Measurements from ENCODE around the gene UBAC2.
"Not testable (repeated sequence)": the region's sequence is repeated elsewhere in the genome, so short reads cannot be mapped to it uniquely, and the experiment has no call there.

The UBAC2 gene

DNA sequence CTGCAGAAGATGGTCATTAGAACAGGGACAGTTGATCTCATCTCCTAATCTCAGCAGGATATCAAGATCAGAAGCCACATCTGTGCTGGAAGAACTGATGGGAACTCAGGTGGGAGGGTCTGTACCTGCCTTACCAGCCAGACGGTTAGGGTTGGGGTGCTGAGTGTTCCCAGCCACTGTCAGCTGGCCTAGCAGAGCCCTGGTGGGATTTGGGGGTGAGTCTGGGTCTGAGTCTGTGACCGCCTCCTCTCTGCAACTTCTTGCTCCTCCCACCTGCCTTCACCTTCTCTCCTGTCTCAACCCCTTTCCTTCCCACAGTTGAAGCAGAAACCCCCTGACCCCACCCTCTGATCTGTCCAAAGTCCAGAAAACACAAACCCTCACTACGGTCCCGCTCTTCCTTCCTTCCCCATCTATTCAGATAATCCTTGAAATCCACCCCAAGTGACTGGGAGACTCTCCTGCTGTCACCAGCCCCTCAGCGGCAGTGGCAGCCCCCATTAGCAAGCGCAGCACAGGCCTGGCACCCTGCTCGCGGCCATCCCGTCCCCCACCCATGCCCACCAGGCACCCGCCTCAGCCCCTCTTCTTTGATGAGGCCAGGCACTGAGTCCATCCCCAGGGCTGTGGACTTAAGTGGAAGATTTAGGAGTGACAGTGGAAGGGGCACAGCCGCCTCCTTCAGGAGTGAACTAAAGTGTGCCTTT, 198.4 kb downstream of the UBAC2 start:
- Histone ChIP-seq H3K36me3 (ENCODE audit: control insufficient read depth, insufficient read depth, low read length) (no peaks in the 10 kb centered on the region), H3K4me3 (ENCODE audit: low read length) (no peak overlapping the region), H3K4me1 (ENCODE audit: control insufficient read depth, insufficient read depth, low read length) (peaks cover 5% of the 10 kb centered on the region), H3K9ac (ENCODE audit: low read length) (no peak overlapping the region), H3K9me3 (ENCODE audit: control insufficient read depth, low read length) (no peaks in the 10 kb centered on the region), H3K27me3 (ENCODE audit: control insufficient read depth, insufficient read depth, low read length) (no peaks in the 10 kb centered on the region)

DNA sequence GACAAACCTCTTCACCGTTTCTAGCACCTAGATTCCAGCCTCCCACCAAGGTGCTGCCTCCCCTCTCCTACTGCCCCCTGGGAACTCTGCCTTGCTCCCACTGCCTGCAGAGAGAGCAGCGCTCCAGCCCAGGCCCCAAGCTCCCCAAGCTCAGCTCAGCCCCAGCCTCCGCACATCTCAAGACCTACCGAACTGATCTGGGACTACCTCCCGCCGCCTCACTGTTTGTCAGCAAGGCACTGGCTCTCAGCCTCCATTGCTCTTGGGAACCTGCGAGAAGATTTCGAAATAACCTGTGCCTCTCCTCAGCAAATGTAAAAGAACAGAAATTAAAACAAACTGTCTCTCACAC, 198.9 kb downstream of the UBAC2 start:
- Histone ChIP-seq H3K36me3 (ENCODE audit: control insufficient read depth, insufficient read depth, low read length) (no peaks in the 10 kb centered on the region), H3K27me3 (ENCODE audit: control insufficient read depth, insufficient read depth, low read length) (no peaks in the 10 kb centered on the region), H3K4me3 (ENCODE audit: low read length) (no peak overlapping the region), H3K9me3 (ENCODE audit: control insufficient read depth, low read length) (no peaks in the 10 kb centered on the region), H3K9ac (ENCODE audit: low read length) (no peak overlapping the region), H3K4me1 (ENCODE audit: control insufficient read depth, insufficient read depth, low read length) (peaks cover 8% of the 10 kb centered on the region)

DNA sequence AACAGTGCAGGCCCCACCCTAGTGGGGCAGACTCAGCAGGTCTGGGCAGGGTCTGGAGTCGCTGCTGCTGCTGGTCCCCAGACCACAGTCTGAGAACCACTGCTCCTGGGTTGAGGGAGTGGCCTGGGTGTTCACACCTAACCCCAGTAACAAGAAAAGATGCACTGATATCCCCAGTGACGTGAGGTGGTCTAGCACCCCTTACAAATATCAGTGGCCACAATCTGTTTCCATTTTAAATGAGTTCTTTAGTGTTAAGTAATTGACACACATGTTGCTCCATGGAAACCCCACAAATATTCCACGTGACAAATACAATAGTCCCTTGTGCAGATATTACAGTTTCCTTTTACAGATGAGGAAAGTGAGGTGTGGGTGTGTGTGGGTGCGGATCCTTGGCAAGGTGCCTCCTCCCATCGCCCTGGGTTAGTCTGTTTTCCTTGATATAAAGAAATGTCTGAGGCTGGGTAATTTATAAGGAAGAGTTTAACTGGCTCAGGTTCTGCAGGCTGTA, 202.9 kb downstream of the UBAC2 start:
- no peaks in the 10 kb centered on the region for H3K27me3 ChIP-seq (ENCODE audit: control insufficient read depth, insufficient read depth, low read length)

DNA sequence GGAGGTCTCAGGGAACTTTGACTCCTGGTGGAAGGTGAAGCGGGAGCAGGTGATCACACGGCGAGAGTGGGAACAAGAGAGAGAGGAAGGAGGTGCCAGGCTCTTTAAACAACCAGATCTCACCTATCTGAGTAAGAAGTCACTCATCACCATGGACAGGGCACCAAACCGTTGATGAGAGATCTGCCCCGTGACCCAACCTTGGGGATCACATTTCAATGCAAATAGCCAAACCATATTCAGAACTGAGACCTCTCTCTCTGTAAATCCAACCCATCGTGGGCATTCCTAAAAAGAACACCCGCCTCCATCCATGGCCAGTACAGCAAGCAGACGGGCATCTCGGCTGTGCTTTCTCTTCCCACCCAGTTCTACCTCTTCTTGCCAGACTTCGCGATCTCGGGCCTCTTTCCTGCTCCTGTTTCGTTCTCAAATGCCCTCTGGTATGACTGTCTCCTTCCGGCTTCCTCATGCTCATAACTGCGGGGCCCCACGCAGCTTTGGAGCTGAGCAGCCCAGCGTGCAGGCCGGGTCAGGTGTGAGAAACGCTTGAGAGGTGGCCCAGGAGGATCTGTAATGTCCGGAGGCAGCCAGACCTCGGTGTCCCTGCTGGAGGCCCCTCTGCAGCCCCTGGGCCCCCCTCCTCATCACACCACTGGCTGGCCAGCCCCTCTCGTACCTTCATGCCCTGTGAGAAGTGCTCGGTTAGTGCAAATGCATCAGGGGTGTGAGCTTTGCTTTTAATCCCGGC, 203.5 kb downstream of the UBAC2 start:
- Histone ChIP-seq H3K9ac (ENCODE audit: low read length) (no peak overlapping the region), H3K36me3 (ENCODE audit: control insufficient read depth, insufficient read depth, low read length) (no peaks in the 10 kb centered on the region), H3K9me3 (ENCODE audit: control insufficient read depth, low read length) (no peaks in the 10 kb centered on the region), H3K27me3 (ENCODE audit: control insufficient read depth, insufficient read depth, low read length) (no peaks in the 10 kb centered on the region), H3K4me1 (ENCODE audit: control insufficient read depth, insufficient read depth, low read length) (peaks cover 8% of the 10 kb centered on the region), H3K4me3 (ENCODE audit: low read length) (no peak overlapping the region)

More for the DNA sequence above, 202.9 kb downstream of the UBAC2 start:
- Histone ChIP-seq H3K4me3 (ENCODE audit: low read length) (no peak overlapping the region), H3K9me3 (ENCODE audit: control insufficient read depth, low read length) (no peaks in the 10 kb centered on the region), H3K4me1 (ENCODE audit: control insufficient read depth, insufficient read depth, low read length) (peaks cover 8% of the 10 kb centered on the region), H3K36me3 (ENCODE audit: control insufficient read depth, insufficient read depth, low read length) (no peaks in the 10 kb centered on the region), H3K9ac (ENCODE audit: low read length) (no peak overlapping the region)

DNA sequence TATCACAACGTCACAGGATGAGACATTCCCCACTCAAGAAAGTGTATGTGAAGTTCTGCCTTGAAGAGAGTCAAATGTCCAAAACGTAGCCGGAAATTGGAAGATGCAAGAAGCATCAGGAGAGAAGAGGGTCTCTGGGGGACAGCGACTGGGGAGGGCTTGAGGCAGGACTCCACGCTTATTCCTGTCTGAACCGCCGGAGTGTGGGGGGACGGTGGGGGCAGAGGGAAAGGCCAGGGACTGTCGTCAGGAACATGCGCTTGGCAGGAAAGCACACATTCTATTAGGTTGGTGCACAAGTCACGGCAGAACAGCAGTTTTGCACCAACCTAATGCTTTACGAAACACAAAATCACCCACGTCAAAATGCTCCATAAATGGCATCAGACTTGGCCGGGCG, 205.3 kb downstream of the UBAC2 start:
- Histone ChIP-seq H3K9ac (ENCODE audit: low read length) (no peak overlapping the region), H3K9me3 (ENCODE audit: control insufficient read depth, low read length) (no peaks in the 10 kb centered on the region), H3K36me3 (ENCODE audit: control insufficient read depth, insufficient read depth, low read length) (no peaks in the 10 kb centered on the region), H3K4me3 (ENCODE audit: low read length) (no peak overlapping the region), H3K27me3 (ENCODE audit: control insufficient read depth, insufficient read depth, low read length) (no peaks in the 10 kb centered on the region), H3K4me1 (ENCODE audit: control insufficient read depth, insufficient read depth, low read length) (peaks cover 8% of the 10 kb centered on the region)

DNA sequence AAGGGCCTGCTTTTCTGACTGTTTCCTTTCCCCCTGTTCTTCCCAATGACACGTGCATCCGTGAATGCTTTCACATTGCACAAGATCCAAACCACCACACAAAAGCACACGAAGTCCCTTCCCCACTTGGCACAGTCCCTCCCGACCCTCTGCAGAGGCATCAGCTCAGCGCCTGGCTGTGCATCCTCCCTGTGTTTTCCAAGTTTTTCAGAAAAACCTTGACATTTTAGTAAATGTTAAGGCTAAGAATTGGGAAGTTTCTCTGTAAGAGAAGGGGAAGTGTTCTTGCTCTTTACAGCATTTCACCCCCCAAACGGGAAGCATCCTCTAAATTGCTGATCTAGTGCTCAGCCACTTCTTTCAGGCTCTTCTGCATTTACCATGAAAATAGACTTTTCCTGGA, 206.1 kb downstream of the UBAC2 start:
- H3K9ac ChIP-seq (ENCODE audit: low read length): no peak overlapping the region
- H3K36me3 ChIP-seq (ENCODE audit: control insufficient read depth, insufficient read depth, low read length): no peaks in the 10 kb centered on the region
- peaks cover 8% of the 10 kb centered on the region for H3K4me1 ChIP-seq (ENCODE audit: control insufficient read depth, insufficient read depth, low read length)
- no peaks in the 10 kb centered on the region for H3K27me3 ChIP-seq (ENCODE audit: control insufficient read depth, insufficient read depth, low read length)
- no peaks in the 10 kb centered on the region for H3K9me3 ChIP-seq (ENCODE audit: control insufficient read depth, low read length)
- no peak overlapping the region for H3K4me3 ChIP-seq (ENCODE audit: low read length)

DNA sequence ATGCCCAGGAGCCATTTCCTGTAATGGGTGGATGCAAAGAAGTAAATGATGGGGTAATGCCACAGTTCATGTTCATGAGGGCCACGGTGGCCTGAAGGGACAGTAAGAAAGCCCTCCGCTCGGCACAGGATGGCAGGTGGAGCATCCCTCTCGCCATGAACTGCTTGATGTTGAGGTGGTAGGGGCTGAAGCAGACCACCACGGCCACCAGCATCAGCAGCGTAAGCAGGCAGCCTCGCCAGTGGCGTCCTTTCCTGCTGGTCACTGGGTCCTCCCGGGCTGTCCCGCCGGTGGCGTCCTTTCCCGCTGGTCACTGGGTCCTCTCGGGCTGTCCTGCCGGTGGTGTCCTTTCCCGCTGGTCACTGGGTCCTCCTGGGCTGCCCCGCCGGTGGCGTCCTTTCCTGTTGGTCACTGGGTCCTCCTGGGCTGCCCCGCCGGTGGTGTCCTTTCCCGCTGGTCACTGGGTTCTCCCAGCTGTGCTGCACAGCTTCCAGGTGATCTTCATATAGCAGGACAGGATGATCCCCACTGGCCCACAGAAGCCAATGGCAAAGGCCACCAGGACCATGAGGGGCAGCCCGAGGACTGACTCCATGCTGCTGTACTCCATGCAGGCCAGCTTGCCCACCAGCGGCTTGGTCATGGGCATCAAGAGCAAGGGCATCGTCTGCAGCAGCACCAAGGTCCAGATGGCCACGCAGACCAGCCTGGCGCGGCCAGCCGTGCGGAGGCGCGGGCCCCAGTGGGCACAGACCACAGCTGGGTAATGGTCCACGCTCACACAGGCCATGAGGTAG, 207.4 kb downstream of the UBAC2 start:
- H3K36me3 ChIP-seq (ENCODE audit: control insufficient read depth, insufficient read depth, low read length): no peaks in the 10 kb centered on the region
- no peaks in the 10 kb centered on the region for H3K9me3 ChIP-seq (ENCODE audit: control insufficient read depth, low read length)
- H3K27me3 ChIP-seq (ENCODE audit: control insufficient read depth, insufficient read depth, low read length): no peaks in the 10 kb centered on the region
- no peak overlapping the region for H3K4me3 ChIP-seq (ENCODE audit: low read length)
- peaks cover 8% of the 10 kb centered on the region for H3K4me1 ChIP-seq (ENCODE audit: control insufficient read depth, insufficient read depth, low read length)
- no peak overlapping the region for H3K9ac ChIP-seq (ENCODE audit: low read length)

DNA sequence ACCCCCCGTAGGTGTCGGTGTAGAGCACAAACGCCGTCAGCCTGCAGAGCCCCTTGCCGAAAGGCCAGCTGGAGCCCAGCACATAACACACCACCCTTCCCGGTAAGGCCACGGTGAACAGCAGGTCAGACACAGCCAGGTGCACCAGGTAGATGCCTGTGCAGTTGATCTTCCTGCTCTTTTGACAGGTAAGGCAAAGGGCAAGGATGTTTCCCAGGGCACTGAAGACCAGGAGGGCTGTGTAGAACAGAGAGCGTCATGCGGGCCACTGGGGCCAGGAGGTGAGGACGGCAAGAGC, 208.0 kb downstream of the UBAC2 start:
- H3K36me3 ChIP-seq (ENCODE audit: control insufficient read depth, insufficient read depth, low read length): no peaks in the 10 kb centered on the region
- H3K9me3 ChIP-seq (ENCODE audit: control insufficient read depth, low read length): no peaks in the 10 kb centered on the region
- peaks cover 7% of the 10 kb centered on the region for H3K4me1 ChIP-seq (ENCODE audit: control insufficient read depth, insufficient read depth, low read length)
- H3K27me3 ChIP-seq (ENCODE audit: control insufficient read depth, insufficient read depth, low read length): no peaks in the 10 kb centered on the region
- no peak overlapping the region for H3K9ac ChIP-seq (ENCODE audit: low read length)
- H3K4me3 ChIP-seq (ENCODE audit: low read length): no peak overlapping the region

DNA sequence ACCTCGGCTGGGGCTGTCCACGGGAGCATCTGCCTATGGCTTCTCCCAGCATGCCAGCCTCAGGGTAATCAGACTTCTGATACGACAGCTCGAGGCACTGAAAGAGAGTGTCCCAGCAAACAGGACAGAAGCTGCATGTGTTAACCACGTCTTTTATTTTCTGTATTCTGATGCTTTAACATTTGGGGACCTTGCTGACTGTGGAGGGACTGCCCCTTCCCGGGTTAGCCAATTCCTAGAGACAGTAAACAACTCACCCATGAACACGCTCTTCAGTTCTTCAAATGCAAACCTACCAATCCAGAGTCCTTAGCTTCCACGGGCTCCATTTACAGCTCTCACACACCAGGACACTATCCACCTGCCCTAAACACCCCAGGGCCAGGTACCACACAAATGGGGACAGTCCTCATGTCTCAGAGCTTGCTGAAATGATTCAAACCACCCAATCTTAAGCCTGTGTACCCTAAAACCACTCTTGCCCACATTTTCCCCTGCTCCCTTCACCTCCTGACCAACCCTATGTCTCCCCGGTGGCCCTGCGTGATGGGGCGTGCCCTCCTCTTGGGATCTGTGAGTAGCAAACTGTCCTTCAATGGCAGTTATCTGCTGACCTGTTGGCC, 208.9 kb downstream of the UBAC2 start:
- not testable (repeated sequence) for H3K4me1 ChIP-seq (ENCODE audit: control insufficient read depth, insufficient read depth, low read length); H3K9ac ChIP-seq (ENCODE audit: low read length); H3K9me3 ChIP-seq (ENCODE audit: control insufficient read depth, low read length); H3K27me3 ChIP-seq (ENCODE audit: control insufficient read depth, insufficient read depth, low read length); H3K36me3 ChIP-seq (ENCODE audit: control insufficient read depth, insufficient read depth, low read length); H3K4me3 ChIP-seq (ENCODE audit: low read length)

DNA sequence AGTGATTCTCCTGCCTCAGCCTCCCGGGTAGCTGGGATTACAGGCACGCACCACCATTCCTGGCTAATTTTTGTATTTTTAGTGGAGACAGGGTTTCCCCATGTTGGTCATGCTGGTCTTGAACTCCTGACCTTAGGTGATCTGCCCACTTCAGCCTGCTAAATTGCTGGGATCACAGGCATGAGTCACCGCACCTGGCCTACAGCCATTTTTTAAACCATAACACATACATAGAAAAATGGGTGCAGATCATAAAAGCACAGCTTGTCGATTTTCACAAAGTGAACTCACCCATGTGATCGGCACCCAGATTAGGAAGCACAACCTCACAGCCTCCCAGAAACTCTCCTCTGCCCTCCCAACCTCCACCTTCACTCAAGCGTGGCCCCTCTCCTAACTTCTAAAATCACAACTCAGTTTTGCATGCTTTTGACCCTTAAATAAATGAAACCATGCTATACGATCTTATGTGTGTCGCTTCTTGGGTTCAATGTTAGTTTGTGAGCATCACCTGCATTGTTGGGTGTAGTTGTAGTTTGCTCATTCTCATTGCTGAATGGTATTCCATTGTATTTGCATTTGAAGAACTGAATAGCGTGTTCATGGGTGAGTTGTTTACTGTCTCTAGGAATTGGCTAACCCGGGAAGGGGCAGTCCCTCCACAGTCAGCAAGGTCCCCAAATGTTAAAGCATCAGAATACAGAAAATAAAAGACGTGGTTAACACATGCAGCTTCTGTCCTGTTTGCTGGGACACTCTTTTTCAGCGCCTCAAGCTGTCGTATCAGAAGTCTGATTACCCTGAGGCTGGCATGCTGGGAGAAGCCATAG, 210.2 kb downstream of the UBAC2 start:
- not testable (repeated sequence) for H3K36me3 ChIP-seq (ENCODE audit: control insufficient read depth, insufficient read depth, low read length); H3K4me3 ChIP-seq (ENCODE audit: low read length); H3K27me3 ChIP-seq (ENCODE audit: control insufficient read depth, insufficient read depth, low read length); H3K9me3 ChIP-seq (ENCODE audit: control insufficient read depth, low read length); H3K4me1 ChIP-seq (ENCODE audit: control insufficient read depth, insufficient read depth, low read length); H3K9ac ChIP-seq (ENCODE audit: low read length)

DNA sequence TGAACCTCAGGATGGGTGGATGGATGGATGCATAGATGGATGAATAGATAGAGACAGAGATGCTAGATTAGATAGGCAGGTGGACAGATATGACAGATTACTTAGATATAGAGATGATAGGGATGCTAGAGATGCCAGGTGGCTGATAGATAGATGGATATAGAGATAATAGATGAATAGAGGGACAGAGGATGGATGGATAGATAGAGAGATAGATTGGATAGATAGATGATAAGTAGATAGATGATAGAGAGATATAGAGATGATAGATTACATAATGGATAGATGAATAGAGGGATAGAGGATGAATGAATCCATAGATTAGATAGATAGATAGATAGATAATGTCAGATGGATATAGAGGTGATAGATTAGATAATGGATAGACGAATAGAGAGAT, 212.2 kb downstream of the UBAC2 start:
- no peaks in the 10 kb centered on the region for H3K36me3 ChIP-seq (ENCODE audit: control insufficient read depth, insufficient read depth, low read length)
- no peaks in the 10 kb centered on the region for H3K4me1 ChIP-seq (ENCODE audit: control insufficient read depth, insufficient read depth, low read length)
- no peaks in the 10 kb centered on the region for H3K27me3 ChIP-seq (ENCODE audit: control insufficient read depth, insufficient read depth, low read length)
- H3K9me3 ChIP-seq (ENCODE audit: control insufficient read depth, low read length): no peaks in the 10 kb centered on the region
- no peak overlapping the region for H3K4me3 ChIP-seq (ENCODE audit: low read length)
- no peak overlapping the region for H3K9ac ChIP-seq (ENCODE audit: low read length)
